A172 (cell line): ENCODE data around the gene GLRX3. TPM values are rescaled to one million over a fixed set of nuclear protein-coding genes. Genes with fewer than 3 reads are reported as not detected.

Source experiments
- DNase-seq: peaks from one replicate; pipeline ENCODE4 v3.0.0-alpha.2; 2015; ENCODE audit warnings: low spot score
- total RNA-seq: library from RNA; depleted of rRNA; stranded (reverse); fragments of >200 nt; shearing (Covaris generic); gene quantifications from 2 replicates; pipeline ENCODE4 v1.2.3, GENCODE V29; 2014

The GLRX3 gene
- total RNA-seq, 1 experiment from 2014 or later: 197 TPM

- no peak for DNase-seq
Observed at GRCh38 chr10:130137659-130138478, 1.7 kb downstream of the GLRX3 start.

DNA sequence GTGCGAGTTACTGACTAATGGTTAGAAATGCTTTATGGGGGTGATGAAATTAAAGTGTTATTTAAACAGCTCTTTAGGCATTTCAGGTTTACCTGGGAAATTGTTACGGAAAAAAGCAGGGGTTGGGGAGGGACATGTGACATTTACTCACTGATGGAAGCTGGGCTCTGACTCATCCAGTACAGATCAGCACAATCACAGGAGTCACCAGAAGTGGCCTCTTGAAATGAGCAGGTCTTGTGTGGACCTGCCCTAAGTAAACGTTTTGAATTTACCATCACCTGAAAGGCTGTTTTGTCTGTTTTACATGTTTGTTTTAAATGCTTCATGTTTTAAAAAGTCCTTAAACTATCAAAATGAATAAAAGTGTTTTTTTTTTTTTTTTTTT is 2.3 kb downstream of the GLRX3 start:
- peak; percentile 64 for DNase-seq

GRCh38 chr10:130140425-130140824 is 4.2 kb downstream of the GLRX3 start:
- no peak for DNase-seq

GRCh38 chr10:130141038-130141437 is 4.8 kb downstream of the GLRX3 start:
- no peak for DNase-seq

DNA sequence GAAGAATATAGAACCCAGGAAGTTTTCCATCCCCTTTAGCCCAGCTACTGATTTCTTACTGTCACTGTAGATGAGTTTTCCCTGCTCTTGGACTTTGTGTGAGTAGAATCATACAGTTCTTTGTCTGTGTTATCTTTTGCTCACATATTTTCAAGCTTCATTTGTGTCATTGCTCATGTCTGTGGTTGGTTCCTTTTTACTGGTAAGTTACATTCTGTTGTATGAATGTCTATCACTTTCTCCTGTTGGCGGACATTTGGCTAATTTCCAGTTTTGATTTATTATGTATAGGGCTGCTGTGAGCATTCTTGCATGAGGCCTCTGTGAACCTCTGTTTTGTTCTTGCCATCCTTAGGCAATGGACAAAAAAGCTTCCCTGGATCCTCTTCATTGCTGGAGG is 5.3 kb downstream of the GLRX3 start:
- DNase-seq: no peak

GRCh38 chr10:130141878-130142277 is 5.7 kb downstream of the GLRX3 start:
- no peak for DNase-seq

GRCh38 chr10:130146042-130146441 is 9.9 kb downstream of the GLRX3 start:
- no peak for DNase-seq

GRCh38 chr10:130159192-130159794 is 23.1 kb downstream of the GLRX3 start:
- no peak for DNase-seq

GRCh38 chr10:130160775-130161174 is 24.6 kb downstream of the GLRX3 start:
- no peak for DNase-seq

GRCh38 chr10:130161331-130161730 is 25.1 kb downstream of the GLRX3 start:
- DNase-seq: no peak

DNA sequence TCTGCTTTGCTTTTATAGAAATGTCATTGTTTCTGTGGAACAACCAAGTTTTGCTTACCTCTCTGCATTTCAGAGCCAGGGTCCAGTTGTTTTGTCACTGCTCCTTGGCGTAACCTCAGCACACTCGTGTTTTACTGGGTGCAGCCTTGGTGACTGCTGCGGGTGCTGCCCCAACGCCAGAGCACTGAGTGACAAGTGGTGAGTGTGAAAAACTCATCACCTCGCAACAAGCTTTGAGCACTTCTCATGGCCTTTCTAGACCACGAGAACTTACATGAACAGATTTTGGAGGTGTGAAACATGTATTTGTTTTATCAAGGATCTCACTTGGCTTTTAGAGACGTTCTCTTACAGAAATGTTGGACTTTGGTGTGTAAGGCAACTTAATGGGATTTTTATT is 31.0 kb downstream of the GLRX3 start:
- DNase-seq: no peak

GRCh38 chr10:130167707-130168106 is 31.5 kb downstream of the GLRX3 start:
- DNase-seq: no peak

DNA sequence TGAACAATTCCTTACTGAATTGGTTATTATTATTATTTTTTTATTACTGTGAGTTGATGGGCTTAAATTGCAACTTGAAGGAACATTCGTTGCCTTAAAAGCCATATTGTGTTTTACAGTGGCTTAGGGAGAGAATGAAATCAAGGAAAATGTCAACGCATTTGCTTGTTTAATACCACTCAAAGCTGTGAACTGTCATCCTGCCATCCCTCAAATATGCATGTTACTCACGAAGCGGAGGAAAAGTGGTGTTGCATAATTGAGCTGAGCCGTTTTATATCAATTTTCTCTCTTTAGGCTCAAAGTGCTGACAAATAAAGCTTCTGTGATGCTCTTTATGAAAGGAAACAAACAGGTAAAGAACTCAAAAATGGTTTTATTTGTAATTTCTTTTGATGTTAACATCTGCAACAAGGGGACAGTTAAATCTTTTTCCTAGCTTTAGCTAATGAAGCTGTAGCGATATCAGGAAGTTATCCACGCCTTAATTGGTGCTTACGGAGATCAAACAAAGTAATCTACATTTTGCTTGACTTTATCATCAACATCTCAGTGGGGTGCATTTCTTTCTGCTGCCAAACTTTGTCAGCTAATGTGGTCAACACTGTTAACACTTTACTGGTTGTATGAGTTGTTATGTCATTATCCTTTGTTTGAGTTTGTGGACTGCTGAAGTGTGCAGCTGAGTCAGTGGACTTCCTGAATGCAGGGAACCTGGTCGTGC is 33.1 kb downstream of the GLRX3 start:
- DNase-seq: peak; percentile 47

- DNase-seq: no peak
Observed at GRCh38 chr10:130171196-130171595, 35.0 kb downstream of the GLRX3 start.

DNA sequence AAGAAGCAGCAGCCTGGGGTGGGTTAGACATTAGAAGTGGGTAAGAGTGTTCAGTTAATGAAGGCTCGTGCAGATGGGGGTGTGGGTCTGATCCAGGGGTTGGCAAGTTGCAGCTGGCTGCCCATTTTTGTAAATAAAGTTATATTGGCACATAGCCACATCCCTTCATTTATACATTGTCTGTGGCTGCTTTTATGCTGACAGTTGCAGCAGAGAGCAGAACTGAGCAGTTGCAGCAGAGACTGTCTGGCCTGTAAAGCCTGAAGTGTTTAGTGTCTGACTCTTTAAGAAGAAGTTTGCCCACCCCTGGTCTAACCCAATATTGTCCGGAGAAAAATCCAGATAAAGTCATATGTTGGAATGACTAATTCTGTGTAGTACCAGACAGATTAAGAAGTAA is 38.1 kb downstream of the GLRX3 start:
- DNase-seq: no peak

- no peak for DNase-seq
Observed at GRCh38 chr10:130175074-130175473, 38.9 kb downstream of the GLRX3 start.

DNA sequence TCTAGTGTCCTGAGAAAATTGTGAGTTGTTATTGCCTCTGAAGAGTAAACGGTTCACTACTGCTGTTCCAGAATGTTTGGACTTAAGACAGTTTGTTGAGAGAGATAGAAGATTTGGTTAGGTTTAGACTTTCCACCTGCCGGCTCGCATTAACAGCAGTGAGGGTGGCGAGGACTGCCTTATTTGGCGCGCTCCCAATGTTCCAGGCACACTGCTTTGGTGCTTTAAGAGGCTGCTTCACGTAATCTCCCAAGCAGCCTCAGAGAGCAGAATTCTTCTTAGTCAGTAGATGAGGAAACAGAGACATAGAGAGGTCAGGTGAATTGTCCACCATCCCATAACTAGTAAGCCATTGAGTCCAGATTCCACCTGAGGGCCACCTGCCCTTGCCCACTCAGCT is 41.1 kb downstream of the GLRX3 start:
- DNase-seq: no peak

DNA sequence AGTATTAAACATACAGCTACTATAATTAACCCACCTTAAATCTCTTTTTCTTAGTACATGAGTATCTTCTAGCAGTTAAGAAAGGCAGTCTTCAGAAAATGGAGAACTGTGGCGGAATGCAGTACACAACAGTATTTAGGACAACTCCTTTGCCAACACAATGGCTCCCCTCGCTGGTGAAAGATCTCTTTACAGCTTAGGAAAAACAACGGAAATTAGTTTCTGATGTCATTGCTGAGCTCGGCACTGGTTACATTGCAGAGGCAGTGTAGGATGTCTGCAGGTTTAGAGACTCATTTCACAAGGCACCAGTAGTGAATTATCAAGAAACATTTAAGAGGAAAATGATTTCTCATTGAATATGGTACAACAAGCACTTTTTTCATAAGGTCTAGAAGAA is 43.4 kb downstream of the GLRX3 start:
- DNase-seq: peak; percentile 31

DNA sequence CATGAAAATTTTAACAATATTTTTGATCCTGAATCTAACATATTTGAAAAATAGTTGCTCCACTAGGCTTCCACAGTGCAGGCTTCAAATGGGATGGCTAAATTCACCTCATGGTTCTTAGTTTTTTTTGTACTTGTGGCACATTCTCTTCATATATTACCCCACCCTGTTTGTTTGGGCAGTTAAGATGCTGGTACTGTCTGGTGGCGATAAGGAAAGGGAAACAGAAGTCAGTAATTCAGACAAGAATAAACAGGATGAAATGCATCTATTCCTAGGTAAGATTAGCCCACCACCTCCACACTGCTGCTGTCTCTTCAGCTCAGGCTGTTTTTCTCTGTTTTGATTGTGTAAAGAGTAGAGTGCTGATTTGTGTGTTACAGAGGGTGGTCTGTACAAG is 44.2 kb downstream of the GLRX3 start:
- no peak for DNase-seq

DNA sequence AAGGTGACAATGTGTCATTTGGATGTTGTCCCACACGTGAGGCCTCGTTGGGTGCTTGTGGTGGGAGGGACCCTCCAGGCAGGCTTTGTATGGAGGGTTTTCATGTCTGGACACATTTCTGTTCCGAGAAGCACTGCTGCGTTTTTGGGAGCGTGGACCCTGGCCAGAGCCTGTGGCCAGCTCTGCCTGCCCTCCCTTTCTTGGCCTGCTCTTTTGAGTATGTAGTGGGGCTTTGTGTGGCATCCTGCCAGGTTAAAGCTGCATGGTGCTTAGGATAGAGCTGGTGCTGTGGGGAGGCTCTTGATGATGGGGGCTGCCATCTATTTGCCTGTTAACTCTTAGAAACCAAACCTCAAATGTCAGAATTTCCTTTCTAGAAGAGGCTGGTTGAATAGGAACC is 45.7 kb downstream of the GLRX3 start:
- no peak for DNase-seq

- DNase-seq: no peak
Observed at GRCh38 chr10:130185591-130185990, 49.4 kb downstream of the GLRX3 start.

DNA sequence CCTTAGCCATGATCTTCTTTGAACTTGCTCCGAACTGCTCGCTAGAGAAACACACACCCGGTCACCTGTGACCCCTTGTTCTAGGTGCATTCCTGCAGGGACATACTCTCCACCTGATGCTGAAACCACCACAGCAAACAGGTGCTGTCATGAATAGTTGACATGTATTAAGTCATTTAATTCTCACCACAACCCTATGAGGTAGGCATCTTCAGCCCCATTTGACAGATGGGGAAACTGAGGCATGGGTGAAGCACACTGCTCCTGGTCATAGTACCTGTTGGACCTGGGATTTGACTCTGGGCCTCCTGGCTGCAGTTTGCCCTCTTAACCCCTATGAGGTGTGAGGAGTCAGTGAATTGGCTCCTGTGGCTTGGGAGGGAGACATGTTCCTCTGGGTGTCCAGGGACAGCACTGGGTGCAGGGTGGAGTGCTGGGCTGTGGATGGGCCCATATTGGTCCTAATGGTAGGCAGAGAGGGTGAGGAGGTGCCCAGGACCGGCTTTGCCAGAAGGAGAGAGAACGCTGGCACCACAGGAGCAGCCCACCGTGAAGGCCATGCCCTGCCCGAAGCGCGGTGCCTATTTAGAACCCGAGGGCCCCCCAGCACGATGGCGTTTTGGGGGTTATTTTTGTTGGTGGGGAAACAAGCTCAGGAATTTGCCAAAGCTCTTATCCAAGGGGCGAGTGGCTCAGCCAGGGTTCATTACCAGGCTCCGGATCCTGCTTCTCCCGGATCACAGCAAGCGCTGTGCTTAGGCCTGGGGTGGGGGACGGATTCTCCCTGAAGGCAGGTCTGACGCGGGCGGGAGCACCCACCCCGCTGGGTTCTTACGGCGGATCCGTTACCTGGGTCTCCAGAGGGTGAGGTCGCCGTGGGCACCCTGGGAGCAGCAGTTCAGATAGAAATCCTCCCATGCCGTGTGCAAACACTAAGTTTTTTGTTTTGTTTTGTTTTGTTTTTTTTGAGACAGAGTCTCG is 52.3 kb downstream of the GLRX3 start:
- no peak for DNase-seq
